ENCODE measurements around the gene SMOC2.

The SMOC2 gene

GRCh38 chr6:168607272-168608112 lies 166.5 kb downstream of the SMOC2 start:
- ChIA-PET POLR2A (no interaction called here), CTCF (interaction anchor here (0.7 kb wide), 1 partner anchor 400 kb away, joined by 3 read pairs; no protein-coding TSS in a partner anchor)
- TF ChIP-seq ZFP37 (tag by site-specific recombination; IDR thresholded peaks at IDR 0.05) (no peak), ZNF561 (tag by site-specific recombination; IDR thresholded peaks at IDR 0.05; ENCODE audit: borderline replicate concordance) (no peak), ZFHX2 (tag by site-specific recombination; conservative IDR thresholded peaks at IDR 0.05) (peak; percentile 26; the same call in 1 of the 2 replicates), PRDM1 (tag by site-specific recombination; IDR thresholded peaks at IDR 0.05) (no peak)
- Histone ChIP-seq H3K4me1 (ENCODE audit: control insufficient read depth, insufficient read depth, low read length) (no peaks in the 10 kb centered on the region), H3K36me3 (ENCODE audit: control insufficient read depth in 2 of 2, insufficient read depth in 1 of 2, low read length in 2 of 2) (no peaks in the 10 kb centered on the region), H3K27ac (ENCODE audit: extremely low read depth, low read depth, low read length) (no peak overlapping the region), H3K4me3 (ENCODE audit: low read depth, low read length) (no peak overlapping the region), H3K9me3 (ENCODE audit: control insufficient read depth, insufficient read depth, low read depth, low read length) (no peaks in the 10 kb centered on the region)

GRCh38 chr6:168608113-168608400 lies 167.1 kb downstream of the SMOC2 start:
- no peak for TF ChIP-seq GLIS1 (tag by site-specific recombination; IDR thresholded peaks at IDR 0.05)
- TF ChIP-seq HOXA7 (CRISPR knock-in tag; IDR thresholded peaks at IDR 0.05; ENCODE audit: borderline replicate concordance), result no peak
- no peak for TF ChIP-seq ZNF621 (tag by site-specific recombination; IDR thresholded peaks at IDR 0.05)
- TF ChIP-seq GLIS2 (tag by site-specific recombination; IDR thresholded peaks at IDR 0.05), result no peak
- TF ChIP-seq ZBTB49 (tag by site-specific recombination; IDR thresholded peaks at IDR 0.05; ENCODE audit: low read depth), result no peak
- no peak for TF ChIP-seq ZNF501 (tag by site-specific recombination; IDR thresholded peaks at IDR 0.05)
- TF ChIP-seq ZNF561 (tag by site-specific recombination; IDR thresholded peaks at IDR 0.05; ENCODE audit: borderline replicate concordance), result no peak
- no peak for TF ChIP-seq ZNF514 (tag by site-specific recombination; IDR thresholded peaks at IDR 0.05)
- ChIA-PET CTCF (interaction anchor here (0.7 to 1.3 kb wide), 2 partner anchors 8 to 401 kb away, joined by 3 read pairs; no protein-coding TSS in a partner anchor), POLR2A (no interaction called here)
- Histone ChIP-seq H3K4me1 (ENCODE audit: control insufficient read depth, insufficient read depth, low read length) (no peaks in the 10 kb centered on the region), H3K36me3 (ENCODE audit: control insufficient read depth in 2 of 2, insufficient read depth in 1 of 2, low read length in 2 of 2) (no peaks in the 10 kb centered on the region), H3K4me3 (ENCODE audit: low read depth, low read length) (no peak overlapping the region), H3K27ac (ENCODE audit: extremely low read depth, low read depth, low read length) (no peak overlapping the region), H3K9me3 (ENCODE audit: control insufficient read depth, insufficient read depth, low read depth, low read length) (no peaks in the 10 kb centered on the region)

GRCh38 chr6:168609026-168609685 lies 168.2 kb downstream of the SMOC2 start:
- no peaks in the 10 kb centered on the region for H3K36me3 ChIP-seq (ENCODE audit: control insufficient read depth in 2 of 2, insufficient read depth in 1 of 2, low read length in 2 of 2)
- H3K4me1 ChIP-seq (ENCODE audit: control insufficient read depth, insufficient read depth, low read length), result no peaks in the 10 kb centered on the region
- CTCF ChIA-PET, result interaction anchor here (1.3 kb wide), 1 partner anchor 9 kb away, joined by 3 read pairs; no protein-coding TSS in a partner anchor
- TF ChIP-seq ZNF521 (tag by site-specific recombination; IDR thresholded peaks at IDR 0.05) (no peak), REPIN1 (tag by site-specific recombination; IDR thresholded peaks at IDR 0.05; ENCODE audit: low read depth) (no peak), ZNF202 (tag by site-specific recombination; IDR thresholded peaks at IDR 0.05; ENCODE audit: borderline replicate concordance) (no peak), PRDM2 (tag by site-specific recombination; IDR thresholded peaks at IDR 0.05; ENCODE audit: borderline replicate concordance) (no peak), ZNF404 (tag by site-specific recombination; IDR thresholded peaks at IDR 0.05) (no peak), ZNF768 (tag by site-specific recombination; IDR thresholded peaks at IDR 0.05) (no peak), ZNF837 (tag by site-specific recombination; IDR thresholded peaks at IDR 0.05) (no peak), YY1 (tag by site-specific recombination; IDR thresholded peaks at IDR 0.05) (no peak), ZNF791 (tag by site-specific recombination; IDR thresholded peaks at IDR 0.05) (no peak), GLIS2 (tag by site-specific recombination; IDR thresholded peaks at IDR 0.05) (no peak), ZNF423 (tag by site-specific recombination; IDR thresholded peaks at IDR 0.05) (no peak)

More at GRCh38 chr6:168609026-168609685, 168.2 kb downstream of the SMOC2 start:
- POLR2A ChIA-PET, result no interaction called here
- no peak overlapping the region for H3K4me3 ChIP-seq (ENCODE audit: low read depth, low read length)
- no peaks in the 10 kb centered on the region for H3K9me3 ChIP-seq (ENCODE audit: control insufficient read depth, insufficient read depth, low read depth, low read length)
- H3K27ac ChIP-seq (ENCODE audit: extremely low read depth, low read depth, low read length), result no peak overlapping the region

Measured in HEK293 (cell line).